Neural cell (in vitro differentiated cells): Measurements from ENCODE around the gene GALNT10. TPM values are rescaled to one million over a fixed set of nuclear protein-coding genes. Genes with fewer than 3 reads are reported as not detected.

Source experiments
- H2AFZ ChIP-seq: fragments of 200-600, 300-800 bp; sonication (generic), shearing (Covaris generic); 2 replicates; pipeline ENCODE4 v1.6.0; 2014; ENCODE audit warnings: low read depth, mild to moderate bottlenecking, antibody characterized with exemption, low read length, moderate library complexity
- H3F3A ChIP-seq: fragments of 200-600 bp; shearing (Covaris generic); 2 replicates; pipeline ENCODE4 v1.6.1; 2016; ENCODE audit warnings: mild to moderate bottlenecking, moderate library complexity, mixed read lengths, antibody characterized with exemption, low read length; ENCODE audit not compliant: insufficient read depth, poor library complexity, severe bottlenecking
- H3K27ac ChIP-seq: fragments of 200-600, 300-800 bp; sonication (generic), shearing (Covaris generic); 2 replicates; pipeline ENCODE4 v1.5.1; 2014; ENCODE audit warnings: mild to moderate bottlenecking, low read length, moderate library complexity
- H3K27me3 ChIP-seq: fragments of 300-800, 200-600 bp; sonication (generic), shearing (Covaris generic); 2 replicates; pipeline ENCODE4 v1.6.0; 2014; ENCODE audit warnings: mild to moderate bottlenecking, low read depth, low read length, moderate library complexity; ENCODE audit not compliant: insufficient read depth
- H3K36me3 ChIP-seq: fragments of 300-800, 200-600 bp; sonication (generic), shearing (Covaris generic); 2 replicates; pipeline ENCODE4 v1.5.1; 2014; ENCODE audit warnings: mild to moderate bottlenecking, antibody characterized with exemption, low read length, moderate library complexity; ENCODE audit not compliant: insufficient read depth
- H3K4me2 ChIP-seq: fragments of 300-800, 200-600 bp; sonication (generic), shearing (Covaris generic); 2 replicates; pipeline ENCODE4 v1.6.0; 2014; ENCODE audit warnings: mild to moderate bottlenecking, low read length
- H3K4me3 ChIP-seq: fragments of 300-800, 200-600 bp; sonication (generic), shearing (Covaris generic); 2 replicates; pipeline ENCODE4 v1.5.1; 2014; ENCODE audit warnings: mild to moderate bottlenecking, low read length, moderate library complexity
- H3K79me2 ChIP-seq: fragments of 200-600 bp; shearing (Covaris generic); replicated peaks from 2 replicates; pipeline ENCODE4 v1.6.0; 2014; ENCODE audit warnings: mild to moderate bottlenecking, low read length, moderate library complexity; ENCODE audit not compliant: insufficient read depth
- H3K9ac ChIP-seq: fragments of 300-800, 200-600 bp; sonication (generic), shearing (Covaris generic); 2 replicates; pipeline ENCODE4 v1.6.1; 2016; ENCODE audit warnings: mild to moderate bottlenecking, low read length, mixed read lengths
- H3K9me2 ChIP-seq: fragments of 200-600 bp; shearing (Covaris generic); 2 replicates; pipeline ENCODE4 v1.6.1; 2016; ENCODE audit warnings: mild to moderate bottlenecking, low read length, mixed read lengths; ENCODE audit not compliant: insufficient read depth
- H3K9me3 ChIP-seq: fragments of 200-600, 300-800 bp; sonication (generic), shearing (Covaris generic); 2 replicates; pipeline ENCODE4 v1.6.1; 2016; ENCODE audit warnings: mild to moderate bottlenecking, mixed run types, low read length, moderate library complexity, mixed read lengths
- H4K20me1 ChIP-seq: fragments of 200-600 bp; shearing (Covaris generic); 2 replicates; pipeline ENCODE4 v1.6.1; 2016; ENCODE audit warnings: mild to moderate bottlenecking, mixed run types; ENCODE audit not compliant: insufficient read depth
- CTCF ChIP-seq: fragments of 450-650 bp; IDR thresholded peaks from 2 replicates; pipeline ENCODE4 v1.5.1; 2014; ENCODE audit warnings: antibody characterized with exemption, mild to moderate bottlenecking, moderate library complexity; ENCODE audit not compliant: poor library complexity, severe bottlenecking
- EP300 ChIP-seq: fragments of 450-650 bp; conservative IDR thresholded peaks from 2 replicates; pipeline ENCODE4 v1.6.1; 2014; ENCODE audit warnings: antibody characterized with exemption, mild to moderate bottlenecking, moderate library complexity; ENCODE audit not compliant: poor library complexity, severe bottlenecking
- EZH2 ChIP-seq: fragments of 200-600, 300-800 bp; shearing (Covaris generic), sonication (generic); IDR thresholded peaks from 2 replicates; pipeline ENCODE4 v1.6.1; 2014; ENCODE audit warnings: antibody characterized with exemption, low read length, borderline replicate concordance, mild to moderate bottlenecking; ENCODE audit not compliant: insufficient read depth, poor library complexity, severe bottlenecking
- MXI1 ChIP-seq: fragments of 450-650 bp; conservative IDR thresholded peaks from 2 replicates; pipeline ENCODE4 v1.6.1; 2014; ENCODE audit warnings: antibody characterized with exemption, mild to moderate bottlenecking; ENCODE audit not compliant: poor library complexity, severe bottlenecking
- POLR2AphosphoS5 ChIP-seq: IDR thresholded peaks from 2 replicates; pipeline ENCODE4 v1.6.1; 2012
- RAD21 ChIP-seq: fragments of 450-650 bp; conservative IDR thresholded peaks from 2 replicates; pipeline ENCODE4 v1.6.1; 2014; ENCODE audit warnings: antibody characterized with exemption, mild to moderate bottlenecking, moderate library complexity
- REST ChIP-seq: IDR thresholded peaks from 2 replicates; pipeline ENCODE4 v1.6.1; 2012; ENCODE audit warnings: borderline replicate concordance
- SMC3 ChIP-seq: fragments of 450-650 bp; conservative IDR thresholded peaks from 2 replicates; pipeline ENCODE4 v1.6.1; 2014; ENCODE audit warnings: antibody characterized with exemption, mild to moderate bottlenecking, moderate library complexity; ENCODE audit not compliant: poor library complexity
- TAF1 ChIP-seq: IDR thresholded peaks from 2 replicates; pipeline ENCODE4 v1.6.1; 2012; ENCODE audit warnings: low read depth
- polyA plus RNA-seq: library from polyadenylated mRNA; depleted of rRNA; stranded (reverse); fragments of >200 nt; gene quantifications from 2 replicates; pipeline ENCODE4 v1.2.3, GENCODE V29; 2014

The GALNT10 gene
- polyA plus RNA-seq, 1 donor from 2014 or later = 3.1 TPM

GRCh38 chr5:154241021-154241420 lies 50.5 kb downstream of the GALNT10 start:
- no peak for TF ChIP-seq CTCF
- TF ChIP-seq TAF1 = no peak
- TF ChIP-seq EZH2 = no peak
- Histone ChIP-seq H3K9me2 (no peaks in the 10 kb centered on the region), H3K79me2 (no peaks in the 10 kb centered on the region), H3K4me2 (no peak overlapping the region), H3K36me3 (no peaks in the 10 kb centered on the region), H3K27me3 (no peaks in the 10 kb centered on the region), H3K4me3 (no peak overlapping the region), H2AFZ (no peak overlapping the region), H3K27ac (no peak overlapping the region), H3K9ac (no peak overlapping the region), H3F3A (no peaks in the 10 kb centered on the region), H3K9me3 (no peaks in the 10 kb centered on the region), H4K20me1 (no peaks in the 10 kb centered on the region)

GRCh38 chr5:154242442-154242841 lies 51.9 kb downstream of the GALNT10 start:
- Histone ChIP-seq H3K36me3 (no peaks in the 10 kb centered on the region), H3K27ac (no peak overlapping the region), H2AFZ (no peak overlapping the region), H4K20me1 (no peaks in the 10 kb centered on the region), H3F3A (no peaks in the 10 kb centered on the region), H3K9me3 (no peaks in the 10 kb centered on the region), H3K27me3 (no peaks in the 10 kb centered on the region), H3K9me2 (no peaks in the 10 kb centered on the region), H3K79me2 (no peaks in the 10 kb centered on the region), H3K9ac (no peak overlapping the region), H3K4me3 (no peak overlapping the region), H3K4me2 (no peak overlapping the region)
- TF ChIP-seq EZH2 (no peak), MXI1 (no peak), TAF1 (no peak), RAD21 (no peak), POLR2AphosphoS5 (no peak), SMC3 (no peak), EP300 (no peak), CTCF (no peak)

GRCh38 chr5:154242964-154243376 lies 52.4 kb downstream of the GALNT10 start:
- Histone ChIP-seq H3K9me3 (no peaks in the 10 kb centered on the region), H2AFZ (no peak overlapping the region), H3K27me3 (no peaks in the 10 kb centered on the region), H3F3A (no peaks in the 10 kb centered on the region), H3K4me3 (no peak overlapping the region), H3K27ac (no peak overlapping the region), H3K9ac (no peak overlapping the region), H3K36me3 (no peaks in the 10 kb centered on the region), H3K79me2 (no peaks in the 10 kb centered on the region), H3K4me2 (no peak overlapping the region), H3K9me2 (no peaks in the 10 kb centered on the region), H4K20me1 (no peaks in the 10 kb centered on the region)
- TF ChIP-seq SMC3 (no peak), REST (no peak), MXI1 (no peak), POLR2AphosphoS5 (no peak), EZH2 (no peak), EP300 (no peak), RAD21 (no peak), CTCF (no peak), TAF1 (no peak)
